Prostate gland (tissue), 2 donors: ENCODE data around the gene DHCR7.

Experiments
- CTCF ChIP-seq, 4 experiments: fragments of 200-600 bp in 2 of 4; fragments of 450-650 bp in 2 of 4; sonication (generic) in 2 of 4; IDR thresholded peaks; 1 replicate in 3 of 4; 2 replicates in 1 of 4; pipeline ENCODE4 v1.5.1; 2016 to 2019; ENCODE audit warnings: antibody characterized with exemption in 4 of 4, mild to moderate bottlenecking in 2 of 4, moderate library complexity in 2 of 4
- POLR2A ChIP-seq: fragments of 450-650 bp; IDR thresholded peaks from one replicate; pipeline ENCODE4 v1.6.1; 2016; ENCODE audit warnings: antibody characterized with exemption, mild to moderate bottlenecking
- POLR2AphosphoS5 ChIP-seq: sonication (generic); formaldehyde crosslinking; IDR thresholded peaks from one replicate; pipeline ENCODE4 v1.6.1; 2017; ENCODE audit warnings: antibody characterized with exemption

GRCh38 chr11:71407356-71407755, 40.8 kb downstream of the DHCR7 start:
- TF ChIP-seq CTCF (IDR thresholded peaks at IDR 0.05) (no peak), POLR2AphosphoS5 (no peak), POLR2A (no peak)
